HCT116 (cell line): ENCODE data around the gene ACLY. TPM values are rescaled to one million over a fixed set of nuclear protein-coding genes. Genes with fewer than 3 reads are reported as not detected.
A peak's percentile ranks its signal among the peaks of the same experiment; 100 is the strongest.

ENCODE experiments used
- ATAC-seq: fragments of 200-7000 bp; cut with Tn5 transposase; 2 replicates; pipeline ENCODE4 v1.9.1; 2020; ENCODE audit warnings: mild to moderate bottlenecking, moderate library complexity
- BruUV-seq: library from RNA; stranded (reverse); fragments of 400-500 nt; replicated peaks from 2 replicates; lab custom pipeline; 2021; lab: Mats Ljungman, UMichigan
- CTCF ChIA-PET: fragments of 300-600 bp; sonication (Branson Sonifier 250); formaldehyde crosslinking; loops from one replicate; lab custom pipeline; 2021; ENCODE audit warnings: antibody characterized with exemption; lab: Charles Lee
- POLR2A ChIA-PET: fragments of 300-600, 350-600 bp; sonication (Branson Sonifier 250); formaldehyde crosslinking; loops from one replicate; lab custom pipeline; 2021; ENCODE audit warnings: antibody characterized with exemption; lab: Charles Lee
- RAD21 ChIA-PET, 2 experiments: fragments of 300-600 bp; sonication (Branson Sonifier 250); formaldehyde crosslinking; loops; one replicate each; lab custom pipeline; 2023; ENCODE audit warnings: low total read pairs in 2 of 2; ENCODE audit not compliant: uncharacterized antibody in 2 of 2, unreplicated experiment in 2 of 2, low non-redundant PET in 1 of 2; lab: Charles Lee
- DNase-seq: peaks from one replicate; pipeline ENCODE4 v3.0.0-alpha.2; 2010; ENCODE audit warnings: low read depth, low spot score
- H2AFZ ChIP-seq: fragments of 200-600 bp; shearing (Covaris generic), sonication (generic); 2 replicates; pipeline ENCODE4 v1.6.1; 2017; ENCODE audit warnings: low read depth, mixed run types, mixed read lengths, antibody characterized with exemption, low read length; ENCODE audit not compliant: poor library complexity, severe bottlenecking
- H3K27ac ChIP-seq: 2 replicates; pipeline ENCODE4 v1.5.1; 2012; ENCODE audit warnings: low read depth, low read length
- H3K27me3 ChIP-seq: fragments of 200-600 bp; sonication (generic); 2 replicates; pipeline ENCODE4 v1.6.1; 2016; ENCODE audit warnings: mixed run types, low read length, mixed read lengths; ENCODE audit not compliant: insufficient read depth
- H3K36me3 ChIP-seq, 2 experiments: fragments of 200-500 bp in 1 of 2; fragments of 200-600 bp in 1 of 2; sonication (Bioruptor generic) in 1 of 2; sonication (generic) in 1 of 2; 2 replicates each; pipeline versions ENCODE4 v1.5.1 to v1.6.1; 2014 to 2016; ENCODE audit warnings: low read length in 2 of 2, inconsistent platforms in 1 of 2, mixed read lengths in 1 of 2, mixed run types in 1 of 2; ENCODE audit not compliant: insufficient read depth in 2 of 2, control insufficient read depth in 1 of 2
- H3K4me1 ChIP-seq, 2 experiments: fragments of 200-600 bp in 1 of 2; sonication (generic) in 1 of 2; 2 replicates each; pipeline versions ENCODE4 v1.5.1 to v1.6.1; 2012 to 2017; ENCODE audit warnings: low read length in 2 of 2, inconsistent platforms in 1 of 2, mild to moderate bottlenecking in 1 of 2, mixed read lengths in 1 of 2, mixed run types in 1 of 2, moderate library complexity in 1 of 2; ENCODE audit not compliant: insufficient read depth in 2 of 2, control insufficient read depth in 1 of 2
- H3K4me2 ChIP-seq: fragments of 200-600 bp; sonication (generic); 2 replicates; pipeline ENCODE4 v1.6.1; 2017; ENCODE audit warnings: mixed run types, low read length, mixed read lengths
- H3K4me3 ChIP-seq, 2 experiments: fragments of 200-600 bp in 1 of 2; sonication (generic) in 1 of 2; replicated peaks in 1 of 2; 2 replicates each; pipeline ENCODE4 v1.5.1; 2011 to 2016; ENCODE audit warnings: low read length in 2 of 2, control low read depth in 1 of 2, low read depth in 1 of 2, mild to moderate bottlenecking in 1 of 2, mixed read lengths in 1 of 2, mixed run types in 1 of 2
- H3K79me2 ChIP-seq: fragments of 200-600 bp; sonication (generic); 2 replicates; pipeline ENCODE4 v1.6.1; 2017; ENCODE audit warnings: mild to moderate bottlenecking, mixed run types, low read length, moderate library complexity, mixed read lengths; ENCODE audit not compliant: insufficient read depth
- H3K9ac ChIP-seq: fragments of 200-600 bp; sonication (generic); 2 replicates; pipeline ENCODE4 v1.6.1; 2016; ENCODE audit warnings: low read length, mixed read lengths
- H3K9me2 ChIP-seq: fragments of 200-600 bp; sonication (generic), shearing (Covaris generic); 2 replicates; pipeline ENCODE4 v1.6.1; 2017; ENCODE audit warnings: mixed run types, mild to moderate bottlenecking, moderate library complexity; ENCODE audit not compliant: insufficient read depth
- H3K9me3 ChIP-seq, 2 experiments: fragments of 200-500 bp in 1 of 2; fragments of 200-600 bp in 1 of 2; sonication (Bioruptor generic) in 1 of 2; sonication (generic) in 1 of 2; 2 replicates each; pipeline ENCODE4 v1.6.1; 2014 to 2017; ENCODE audit warnings: low read length in 2 of 2, mixed read lengths in 2 of 2, inconsistent platforms in 1 of 2, low read depth in 1 of 2, mild to moderate bottlenecking in 1 of 2, mixed run types in 1 of 2, moderate library complexity in 1 of 2; ENCODE audit not compliant: control insufficient read depth in 1 of 2, insufficient read depth in 1 of 2
- H4K20me1 ChIP-seq: fragments of 200-600 bp; sonication (generic), shearing (Covaris generic); 2 replicates; pipeline ENCODE4 v1.6.1; 2017; ENCODE audit warnings: mixed run types, mild to moderate bottlenecking, moderate library complexity; ENCODE audit not compliant: insufficient read depth
- CBX3 ChIP-seq: IDR thresholded peaks from 2 replicates; pipeline ENCODE4 v1.6.1; 2012; ENCODE audit warnings: low read depth
- CEBPB ChIP-seq: IDR thresholded peaks from 2 replicates; pipeline ENCODE4 v1.6.1; 2012; ENCODE audit warnings: low read depth
- ELF1 ChIP-seq: IDR thresholded peaks from 2 replicates; pipeline ENCODE4 v1.6.1; 2012; ENCODE audit warnings: low read depth, borderline replicate concordance
- POLR2A ChIP-seq: IDR thresholded peaks from 2 replicates; pipeline ENCODE4 v1.7.0; 2011; ENCODE audit warnings: borderline replicate concordance; ENCODE audit not compliant: insufficient read depth, insufficient read length; ENCODE audit errors: extremely low read depth
- POLR2AphosphoS5 ChIP-seq: IDR thresholded peaks from 2 replicates; pipeline ENCODE4 v1.6.1; 2011; ENCODE audit warnings: mild to moderate bottlenecking, low read depth, low read length, moderate library complexity
- RAD21 ChIP-seq: IDR thresholded peaks from 2 replicates; pipeline ENCODE4 v1.6.1; 2012; ENCODE audit warnings: low read depth, mild to moderate bottlenecking
- SRF ChIP-seq: IDR thresholded peaks from 2 replicates; pipeline ENCODE4 v1.6.1; 2012; ENCODE audit warnings: low read depth
- TCF7L2 ChIP-seq: IDR thresholded peaks from 2 replicates; pipeline ENCODE4 v1.7.0; 2011; ENCODE audit warnings: borderline replicate concordance, inconsistent platforms; ENCODE audit not compliant: insufficient read depth, insufficient read length; ENCODE audit errors: extremely low read depth
- YY1 ChIP-seq: IDR thresholded peaks from 2 replicates; pipeline ENCODE4 v1.6.1; 2011; ENCODE audit warnings: low read length, low read depth, moderate library complexity, mild to moderate bottlenecking; ENCODE audit not compliant: insufficient replicate concordance; ENCODE audit errors: extremely low read depth
- ZFX ChIP-seq: fragments of 450-650 bp; IDR thresholded peaks from 2 replicates; pipeline ENCODE4 v1.6.1; 2017
- ZNF274 ChIP-seq: fragments of 200-500 bp; sonication (Bioruptor generic); IDR thresholded peaks from 2 replicates; pipeline ENCODE4 v1.6.1; 2014; ENCODE audit warnings: mild to moderate bottlenecking, low read depth, low read length, inconsistent platforms
- intact Hi-C: fragments of 100-400 bp; cut with micrococcal nuclease; formaldehyde crosslinking; loops from 2 replicates; pipeline ENCODE4 v1.10.0; 2022
- total RNA-seq: library from RNA; stranded (reverse); gene quantifications from one replicate; pipeline ENCODE4 v1.2.1, GENCODE V29; 2021; ENCODE audit not compliant: unreplicated experiment
- TF ChIP-seq, protein P1 (sequence below): IDR thresholded peaks from 2 replicates; pipeline ENCODE4 v1.6.1; 2012

Gene ACLY
- total RNA-seq, 1 experiment from 2014 or later: 222 TPM

DNA sequence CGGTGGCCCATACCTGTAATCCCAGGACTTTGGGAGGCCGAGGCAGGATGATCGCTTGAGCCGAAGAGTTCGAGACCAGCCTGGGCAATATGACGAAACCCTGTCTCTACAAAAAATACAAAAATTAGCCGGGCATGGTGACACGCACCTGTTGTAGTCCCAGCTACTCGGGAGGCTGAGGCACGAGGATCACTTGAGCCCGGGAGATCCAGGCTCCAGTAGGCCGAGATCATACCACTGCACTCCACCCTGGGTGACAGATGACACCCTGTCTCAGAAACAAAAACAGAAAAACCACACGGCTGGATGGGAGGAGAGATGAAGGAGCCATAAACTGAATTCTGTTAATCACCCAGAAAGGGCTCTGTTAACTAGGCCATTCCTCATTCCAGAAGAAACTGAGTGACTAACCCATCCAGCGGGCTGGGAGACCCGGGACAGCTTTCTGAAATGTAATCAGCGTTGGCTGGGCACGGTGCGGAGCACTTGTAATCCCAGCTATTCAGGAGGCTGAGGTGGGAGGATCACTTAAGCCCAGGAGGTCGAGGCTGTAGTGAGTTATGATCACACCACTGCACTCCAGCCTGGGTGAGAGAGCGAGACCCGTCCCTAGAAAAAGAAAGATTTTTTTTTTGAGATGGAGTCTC, 82.1 kb downstream of the ACLY start:
- ATAC-seq (no peak), DNase-seq (no peak)
- Histone ChIP-seq H4K20me1 (no peaks in the 10 kb centered on the region), H3K27ac (peak overlapping the region; percentile 29; the same call in 1 of the 2 replicates), H3K79me2 (peaks cover 22% of the 10 kb centered on the region), H3K4me3 (peak overlapping the region; percentile 78 to 86), H3K9me2 (no peaks in the 10 kb centered on the region), H3K27me3 (no peaks in the 10 kb centered on the region), H3K9ac (0 out of 2 replicates have a peak overlapping the region, but pooled peaks have one; percentile 21), H3K4me1 (peaks cover 4 to 15% of the 10 kb centered on the region in 2 experiments; a peak in 3 of 4 replicates), H3K4me2 (peak overlapping the region; percentile 81), H3K9me3 (no peaks in the 10 kb centered on the region), H2AFZ (peak overlapping the region; percentile 76), H3K36me3 (peaks cover 8 to 12% of the 10 kb centered on the region in 2 experiments; a peak in 2 of 4 replicates)
- intact Hi-C loops: no loop called here
- ChIA-PET RAD21 (no interaction called here), CTCF (no interaction called here), POLR2A (no interaction called here)
- no peak for TF ChIP-seq CEBPB
- no peak for TF ChIP-seq ZNF274
- TF ChIP-seq SRF: no peak
- no peak for TF ChIP-seq POLR2A
- no peak for TF ChIP-seq TCF7L2
- TF ChIP-seq CBX3: no peak
- no TSS peak for BruUV-seq

DNA sequence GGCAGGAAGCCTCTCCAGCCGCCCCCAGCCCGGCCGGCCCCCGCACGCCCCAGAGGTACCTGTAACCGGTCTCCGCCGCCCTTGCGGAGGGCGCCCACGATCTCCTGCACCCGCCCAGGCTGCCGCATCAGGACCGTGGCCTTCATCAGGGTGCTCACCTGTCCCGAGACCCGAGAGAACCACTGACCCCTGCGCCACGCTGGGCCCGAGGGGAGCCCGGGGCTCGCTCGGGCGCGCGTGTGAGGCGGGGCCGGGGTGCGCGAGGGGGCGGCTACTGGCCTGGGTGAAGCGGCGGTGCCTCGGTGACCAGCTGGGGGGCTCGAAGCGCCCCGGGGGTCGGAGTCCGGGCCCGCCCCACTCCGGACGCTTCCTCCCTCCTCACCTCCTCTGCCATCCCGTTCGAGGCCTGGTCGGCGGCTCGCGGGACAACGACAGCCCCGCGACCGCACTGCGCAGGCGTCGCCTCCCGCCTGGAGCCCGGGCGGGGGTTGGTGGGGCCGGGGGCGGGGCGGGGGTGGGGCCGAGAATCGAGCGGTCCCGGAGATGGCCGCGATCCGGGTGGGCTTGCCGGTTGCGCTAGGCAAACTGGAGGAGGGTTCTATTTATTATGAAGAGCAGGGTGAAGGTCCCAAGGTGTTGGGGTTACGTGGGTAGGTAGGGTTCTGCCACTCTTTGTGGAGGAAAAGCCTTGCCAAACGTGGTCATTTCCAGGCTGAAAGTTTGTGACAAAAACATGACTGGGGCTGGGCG, 82.8 kb downstream of the ACLY start, which contains the start of gene NT5C3B:
Gene NT5C3B, minus strand, starts transcription at position 433 of the 750 bp plus-strand sequence. Its CDS starts 39 bp downstream, at position 394.
- BruUV-seq: no TSS peak
- POLR2A ChIA-PET: no interaction called here
- H3K4me1 ChIP-seq: peaks cover 4 to 15% of the 10 kb centered on the region in 2 experiments; a peak in 3 of 4 replicates

More for the DNA sequence above, 82.8 kb downstream of the ACLY start, which contains the start of gene NT5C3B:
- peak within 1 kb of the TSS; percentile 74; the same call in 1 of the 2 replicates for H3K27ac ChIP-seq
- peak within 1 kb of the TSS; percentile 76 for H2AFZ ChIP-seq
- no peaks in the 10 kb centered on the region for H3K27me3 ChIP-seq
- RAD21 ChIA-PET: no interaction called here
- peak within 1 kb of the TSS; percentile 80 for H3K9ac ChIP-seq
- CTCF ChIA-PET: no interaction called here
- no peaks in the 10 kb centered on the region for H3K9me3 ChIP-seq
- ATAC-seq: peak; percentile 89
- H3K9me2 ChIP-seq: no peaks in the 10 kb centered on the region
- H3K4me2 ChIP-seq: peak within 1 kb of the TSS; percentile 81
- H4K20me1 ChIP-seq: no peaks in the 10 kb centered on the region
- peaks cover 22% of the 10 kb centered on the region for H3K79me2 ChIP-seq
- intact Hi-C loops: no loop called here
- H3K36me3 ChIP-seq: peaks cover 12 to 17% of the 10 kb centered on the region in 2 experiments; a peak in 2 of 4 replicates
- peak; percentile 7 for DNase-seq
- TF ChIP-seq, protein P1, sequence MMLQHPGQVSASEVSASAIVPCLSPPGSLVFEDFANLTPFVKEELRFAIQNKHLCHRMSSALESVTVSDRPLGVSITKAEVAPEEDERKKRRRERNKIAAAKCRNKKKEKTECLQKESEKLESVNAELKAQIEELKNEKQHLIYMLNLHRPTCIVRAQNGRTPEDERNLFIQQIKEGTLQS: no peak
- TF ChIP-seq RAD21 (no peak), ELF1 (no peak), ZFX (peak; percentile 91), POLR2A (peak; percentile 68), POLR2AphosphoS5 (peak; percentile 89), YY1 (peak; percentile 10)
- TF ChIP-seq, all 23 proteins: peak for 4
- H3K4me3 ChIP-seq: peak within 1 kb of the TSS; percentile 78 to 86
